ENCODE data around the gene PLAGL2. TPM values are rescaled to one million over a fixed set of nuclear protein-coding genes. Genes with fewer than 3 reads are reported as not detected.

PLAGL2 gene
- total and polyA plus RNA-seq, 2 donors (not counting 1 experiment from before 2014, with no cell fraction given), result 1.6 to 2.3 TPM

DNA sequence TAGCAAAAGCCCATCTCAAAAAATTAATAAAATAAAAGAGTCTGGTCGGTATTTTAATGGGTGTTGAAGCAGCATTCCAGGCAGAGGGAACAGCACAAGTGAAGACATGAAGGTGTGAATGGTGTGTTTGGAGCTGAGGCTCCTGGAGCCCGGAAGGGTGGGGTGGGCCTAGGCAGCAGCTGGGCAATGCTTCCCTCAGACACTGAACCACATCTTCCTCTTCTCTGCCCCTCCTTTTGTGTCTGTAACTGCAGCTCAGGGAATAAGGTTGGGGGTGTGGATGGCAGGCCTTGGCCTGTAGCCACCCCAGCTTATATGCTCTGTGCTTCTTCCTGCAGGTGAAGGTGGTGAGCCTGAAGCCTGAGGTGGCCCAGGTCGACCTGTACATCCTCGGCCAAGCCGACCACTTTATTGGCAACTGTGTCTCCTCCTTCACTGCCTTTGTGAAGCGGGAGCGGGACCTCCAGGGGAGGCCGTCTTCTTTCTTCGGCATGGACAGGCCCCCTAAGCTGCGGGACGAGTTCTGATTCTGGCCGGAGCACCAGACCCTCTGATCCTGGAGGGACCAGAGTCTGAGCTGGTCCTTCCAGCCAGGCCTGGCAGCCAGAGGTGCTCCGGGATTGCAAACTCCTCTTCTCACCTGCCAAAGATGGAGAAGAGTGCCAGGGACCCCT, 26.7 kb upstream of the PLAGL2 start:
- Histone ChIP-seq H3K4me1 (ENCODE audit: control insufficient read depth, extremely low read depth, insufficient read depth, low read length) (no peaks in the 10 kb centered on the region), H4K20me1 (ENCODE audit: control insufficient read depth, extremely low read depth, insufficient read depth, low read length) (no peaks in the 10 kb centered on the region), H3K79me2 (ENCODE audit: control insufficient read depth, insufficient read depth, low read length) (no peaks in the 10 kb centered on the region), H3K36me3 (ENCODE audit: control insufficient read depth, insufficient read depth, low read length) (peaks cover 20% of the 10 kb centered on the region), H3K27me3 (ENCODE audit: control insufficient read depth, insufficient read depth, low read length) (no peaks in the 10 kb centered on the region), H3K9ac (ENCODE audit: insufficient read depth, low read length) (no peak overlapping the region), H3K4me3 (replicated peaks in 1 of 4; ENCODE audit: control extremely low read depth in 1 of 4, insufficient read depth in 1 of 4, low read depth in 3 of 4, low read length in 4 of 4) (no peak overlapping the region), H2AFZ (ENCODE audit: low read length) (no peak overlapping the region), H3K27ac (ENCODE audit: insufficient read depth, low read length) (no peak overlapping the region), H3K9me3 (ENCODE audit: control insufficient read depth, insufficient read depth, low read depth, low read length) (no peaks in the 10 kb centered on the region), H3K4me2 (ENCODE audit: extremely low read depth, insufficient read depth, low read length) (no peak overlapping the region)
- no peak for DNase-seq (ENCODE audit: low read depth in 2 of 2)
- TF ChIP-seq EZH2 (IDR thresholded peaks at IDR 0.05; ENCODE audit: low read length, missing control alignments), result no peak
- TF ChIP-seq, protein P1, sequence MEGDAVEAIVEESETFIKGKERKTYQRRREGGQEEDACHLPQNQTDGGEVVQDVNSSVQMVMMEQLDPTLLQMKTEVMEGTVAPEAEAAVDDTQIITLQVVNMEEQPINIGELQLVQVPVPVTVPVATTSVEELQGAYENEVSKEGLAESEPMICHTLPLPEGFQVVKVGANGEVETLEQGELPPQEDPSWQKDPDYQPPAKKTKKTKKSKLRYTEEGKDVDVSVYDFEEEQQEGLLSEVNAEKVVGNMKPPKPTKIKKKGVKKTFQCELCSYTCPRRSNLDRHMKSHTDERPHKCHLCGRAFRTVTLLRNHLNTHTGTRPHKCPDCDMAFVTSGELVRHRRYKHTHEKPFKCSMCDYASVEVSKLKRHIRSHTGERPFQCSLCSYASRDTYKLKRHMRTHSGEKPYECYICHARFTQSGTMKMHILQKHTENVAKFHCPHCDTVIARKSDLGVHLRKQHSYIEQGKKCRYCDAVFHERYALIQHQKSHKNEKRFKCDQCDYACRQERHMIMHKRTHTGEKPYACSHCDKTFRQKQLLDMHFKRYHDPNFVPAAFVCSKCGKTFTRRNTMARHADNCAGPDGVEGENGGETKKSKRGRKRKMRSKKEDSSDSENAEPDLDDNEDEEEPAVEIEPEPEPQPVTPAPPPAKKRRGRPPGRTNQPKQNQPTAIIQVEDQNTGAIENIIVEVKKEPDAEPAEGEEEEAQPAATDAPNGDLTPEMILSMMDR (conservative IDR thresholded peaks at IDR 0.05 in 1 of 2, IDR thresholded peaks at IDR 0.05 in 1 of 2; ENCODE audit: low read depth in 1 of 2, low read length in 2 of 2), result no peak

DNA sequence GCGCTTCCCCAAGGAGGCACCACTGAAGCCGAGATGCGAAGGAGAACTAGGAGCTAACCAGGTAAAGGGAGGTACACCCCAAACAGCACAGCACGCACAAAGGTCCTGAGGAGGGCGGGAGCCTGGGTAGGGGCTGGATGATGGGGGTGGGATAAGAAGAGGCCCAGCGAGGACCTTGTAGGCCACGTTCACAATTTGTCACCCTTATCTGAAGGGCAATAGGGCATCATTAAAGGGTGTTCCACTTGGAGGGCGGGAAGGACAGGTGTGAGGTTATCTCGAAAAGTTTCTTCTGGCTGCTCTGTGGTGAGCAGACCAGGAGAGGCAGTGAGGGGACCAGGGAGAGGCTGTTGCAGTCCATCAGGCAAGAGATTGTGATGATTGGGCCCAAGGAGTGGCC, 25.7 kb upstream of the PLAGL2 start:
- no peak overlapping the region for H3K4me3 ChIP-seq (replicated peaks in 1 of 4; ENCODE audit: control extremely low read depth in 1 of 4, insufficient read depth in 1 of 4, low read depth in 3 of 4, low read length in 4 of 4)
- H3K4me2 ChIP-seq (ENCODE audit: extremely low read depth, insufficient read depth, low read length), result no peak overlapping the region
- H3K27ac ChIP-seq (ENCODE audit: insufficient read depth, low read length), result no peak overlapping the region
- H3K79me2 ChIP-seq (ENCODE audit: control insufficient read depth, insufficient read depth, low read length), result no peaks in the 10 kb centered on the region
- no peak overlapping the region for H3K9ac ChIP-seq (ENCODE audit: insufficient read depth, low read length)
- no peak overlapping the region for H2AFZ ChIP-seq (ENCODE audit: low read length)
- TF ChIP-seq EZH2 (IDR thresholded peaks at IDR 0.05; ENCODE audit: low read length, missing control alignments), result no peak
- TF ChIP-seq, protein P1 (conservative IDR thresholded peaks at IDR 0.05 in 1 of 2, IDR thresholded peaks at IDR 0.05 in 1 of 2; ENCODE audit: low read depth in 1 of 2, low read length in 2 of 2), result no peak
- no peaks in the 10 kb centered on the region for H3K9me3 ChIP-seq (ENCODE audit: control insufficient read depth, insufficient read depth, low read depth, low read length)
- H4K20me1 ChIP-seq (ENCODE audit: control insufficient read depth, extremely low read depth, insufficient read depth, low read length), result no peaks in the 10 kb centered on the region
- peaks cover 20% of the 10 kb centered on the region for H3K36me3 ChIP-seq (ENCODE audit: control insufficient read depth, insufficient read depth, low read length)
- no peak for DNase-seq (ENCODE audit: low read depth in 2 of 2)
- no peaks in the 10 kb centered on the region for H3K27me3 ChIP-seq (ENCODE audit: control insufficient read depth, insufficient read depth, low read length)
- no peaks in the 10 kb centered on the region for H3K4me1 ChIP-seq (ENCODE audit: control insufficient read depth, extremely low read depth, insufficient read depth, low read length)

DNA sequence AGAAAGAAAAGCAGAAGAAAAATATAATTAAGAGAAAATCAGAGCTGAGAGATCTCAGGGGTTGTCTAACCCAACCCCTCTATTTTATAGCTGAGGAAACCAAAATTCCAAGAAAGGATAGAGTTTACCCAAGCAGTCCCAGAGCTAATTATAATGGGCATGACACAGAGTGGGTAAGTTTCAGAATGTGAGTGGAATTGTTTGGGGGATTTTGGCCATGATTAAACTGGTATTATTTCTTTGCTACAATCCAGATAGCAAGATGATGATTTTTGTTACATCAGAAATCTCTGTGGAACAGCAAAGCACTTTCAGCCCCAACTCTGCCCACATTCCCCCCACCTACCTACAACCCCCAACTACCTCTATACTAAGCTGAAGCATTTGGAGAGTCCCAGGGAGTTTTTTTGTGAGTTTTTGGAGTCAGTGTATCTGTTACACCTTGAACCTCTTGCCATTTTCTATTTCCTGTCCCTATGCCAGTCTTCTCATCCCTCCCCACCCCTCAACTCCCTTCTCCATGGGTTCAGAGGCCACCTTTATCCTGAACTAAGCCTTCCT, 24.9 kb upstream of the PLAGL2 start:
- H4K20me1 ChIP-seq (ENCODE audit: control insufficient read depth, extremely low read depth, insufficient read depth, low read length), result no peaks in the 10 kb centered on the region
- H3K9me3 ChIP-seq (ENCODE audit: control insufficient read depth, insufficient read depth, low read depth, low read length), result no peaks in the 10 kb centered on the region
- H3K4me2 ChIP-seq (ENCODE audit: extremely low read depth, insufficient read depth, low read length), result no peak overlapping the region
- no peak for DNase-seq (ENCODE audit: low read depth in 2 of 2)
- TF ChIP-seq, protein P1 (conservative IDR thresholded peaks at IDR 0.05 in 1 of 2, IDR thresholded peaks at IDR 0.05 in 1 of 2; ENCODE audit: low read depth in 1 of 2, low read length in 2 of 2), result no peak
- H3K4me1 ChIP-seq (ENCODE audit: control insufficient read depth, extremely low read depth, insufficient read depth, low read length), result no peaks in the 10 kb centered on the region
- H3K4me3 ChIP-seq (replicated peaks in 1 of 4; ENCODE audit: control extremely low read depth in 1 of 4, insufficient read depth in 1 of 4, low read depth in 3 of 4, low read length in 4 of 4), result no peak overlapping the region
- H3K27ac ChIP-seq (ENCODE audit: insufficient read depth, low read length), result no peak overlapping the region
- no peaks in the 10 kb centered on the region for H3K79me2 ChIP-seq (ENCODE audit: control insufficient read depth, insufficient read depth, low read length)
- no peak overlapping the region for H2AFZ ChIP-seq (ENCODE audit: low read length)
- peaks cover 20% of the 10 kb centered on the region for H3K36me3 ChIP-seq (ENCODE audit: control insufficient read depth, insufficient read depth, low read length)
- H3K27me3 ChIP-seq (ENCODE audit: control insufficient read depth, insufficient read depth, low read length), result no peaks in the 10 kb centered on the region
- H3K9ac ChIP-seq (ENCODE audit: insufficient read depth, low read length), result no peak overlapping the region

Measured in fibroblast of lung (primary cell).